ENCODE results near the gene IL15.

- TF ChIP-seq, protein P1, sequence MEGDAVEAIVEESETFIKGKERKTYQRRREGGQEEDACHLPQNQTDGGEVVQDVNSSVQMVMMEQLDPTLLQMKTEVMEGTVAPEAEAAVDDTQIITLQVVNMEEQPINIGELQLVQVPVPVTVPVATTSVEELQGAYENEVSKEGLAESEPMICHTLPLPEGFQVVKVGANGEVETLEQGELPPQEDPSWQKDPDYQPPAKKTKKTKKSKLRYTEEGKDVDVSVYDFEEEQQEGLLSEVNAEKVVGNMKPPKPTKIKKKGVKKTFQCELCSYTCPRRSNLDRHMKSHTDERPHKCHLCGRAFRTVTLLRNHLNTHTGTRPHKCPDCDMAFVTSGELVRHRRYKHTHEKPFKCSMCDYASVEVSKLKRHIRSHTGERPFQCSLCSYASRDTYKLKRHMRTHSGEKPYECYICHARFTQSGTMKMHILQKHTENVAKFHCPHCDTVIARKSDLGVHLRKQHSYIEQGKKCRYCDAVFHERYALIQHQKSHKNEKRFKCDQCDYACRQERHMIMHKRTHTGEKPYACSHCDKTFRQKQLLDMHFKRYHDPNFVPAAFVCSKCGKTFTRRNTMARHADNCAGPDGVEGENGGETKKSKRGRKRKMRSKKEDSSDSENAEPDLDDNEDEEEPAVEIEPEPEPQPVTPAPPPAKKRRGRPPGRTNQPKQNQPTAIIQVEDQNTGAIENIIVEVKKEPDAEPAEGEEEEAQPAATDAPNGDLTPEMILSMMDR (IDR thresholded peaks at IDR 0.05) = no peak
- no peak for TF ChIP-seq POLR2A (IDR thresholded peaks at IDR 0.05)
These were observed 27.1 kb upstream of the IL15 start for GRCh38 chr4:141609243-141609642.

Measured in testis (tissue), 2 donors.